Measurements from ENCODE around the gene PRSS38.

GRCh38 chr1:227809026-227809425 lies 6.4 kb upstream of the PRSS38 start:
- no peak for TF ChIP-seq POLR2AphosphoS5 (IDR thresholded peaks at IDR 0.05; ENCODE audit: low read depth, low read length)
- TF ChIP-seq TCF7L2 (IDR thresholded peaks at IDR 0.05; ENCODE audit: low read depth, low read length): no peak
- TF ChIP-seq CTCF (IDR thresholded peaks at IDR 0.05): no peak
- no peak for TF ChIP-seq SIN3A (IDR thresholded peaks at IDR 0.05; ENCODE audit: borderline replicate concordance, insufficient read depth, low read depth, low read length)
